Body of pancreas (tissue), 4 donors: ENCODE data around the gene SIX5.

Experiments used
- CTCF ChIP-seq, 7 experiments: fragments of 450-650 bp in 4 of 7; fragments of 200-600 bp in 3 of 7; sonication (generic) in 3 of 7; IDR thresholded peaks; one replicate each; pipeline ENCODE4 v1.5.1; 2016 to 2019; ENCODE audit warnings: antibody characterized with exemption in 7 of 7
- POLR2A ChIP-seq, 3 donors: fragments of 450-650 bp; IDR thresholded peaks; one replicate each; pipeline ENCODE4 v1.6.1; 2016; ENCODE audit warnings: antibody characterized with exemption in 3 of 3, mild to moderate bottlenecking in 2 of 3

GRCh38 chr19:45794627-45795026 lies 25.6 kb upstream of the SIX5 start:
- TF ChIP-seq CTCF (IDR thresholded peaks at IDR 0.05) (no peak), POLR2A (IDR thresholded peaks at IDR 0.05) (no peak)
